Fibroblast of skin of right biceps (primary cell): Measurements from ENCODE around the gene SLAMF7.
"Not testable (repeated sequence)": the region's sequence is repeated elsewhere in the genome, so short reads cannot be mapped to it uniquely, and the experiment has no call there.

Experiments used
- DNase-seq: peaks from one replicate; pipeline ENCODE4 v3.0.0-alpha.2; 2013

Gene SLAMF7

DNA sequence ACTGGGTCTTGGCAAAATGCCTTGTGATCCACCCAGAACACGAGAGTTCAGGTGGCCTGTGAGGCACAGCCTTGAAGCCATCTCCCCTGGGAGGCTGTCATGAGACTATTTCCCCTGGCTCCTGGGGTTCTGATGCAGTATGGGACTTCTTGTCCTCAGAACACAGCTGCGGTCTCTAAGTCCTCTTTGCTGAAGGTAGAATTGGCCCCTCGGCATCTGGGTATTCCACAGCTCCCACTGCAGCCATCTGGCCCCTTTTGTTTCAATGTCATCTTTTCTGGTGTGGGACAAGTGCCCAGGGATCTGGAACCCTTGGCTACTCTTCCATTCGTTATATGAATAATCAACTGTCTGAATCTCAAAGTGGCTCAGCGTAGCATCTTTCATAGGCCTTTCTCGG, 39.9 kb downstream of the SLAMF7 start:
- DNase-seq: no peak

GRCh38 chr1:160779626-160780397, 40.8 kb downstream of the SLAMF7 start:
- DNase-seq: no peak

DNA sequence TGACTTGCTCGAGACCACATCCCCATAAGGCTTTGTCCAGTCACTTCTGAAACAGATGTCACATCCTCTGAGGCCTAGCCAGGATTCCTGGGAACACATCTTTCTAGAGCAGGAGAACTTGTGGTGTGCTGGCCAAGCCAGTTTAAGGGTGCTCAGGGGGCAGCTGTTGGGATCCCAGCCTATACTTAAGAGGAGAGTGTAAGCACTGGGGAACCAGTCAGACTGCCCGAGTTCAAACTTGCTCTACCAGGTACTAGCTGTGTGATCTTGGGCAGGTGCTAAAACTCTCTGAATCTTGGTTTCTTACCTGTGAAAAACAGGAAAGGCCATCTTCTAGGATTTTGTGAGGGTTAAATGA, 41.3 kb downstream of the SLAMF7 start:
- DNase-seq: no peak

DNA sequence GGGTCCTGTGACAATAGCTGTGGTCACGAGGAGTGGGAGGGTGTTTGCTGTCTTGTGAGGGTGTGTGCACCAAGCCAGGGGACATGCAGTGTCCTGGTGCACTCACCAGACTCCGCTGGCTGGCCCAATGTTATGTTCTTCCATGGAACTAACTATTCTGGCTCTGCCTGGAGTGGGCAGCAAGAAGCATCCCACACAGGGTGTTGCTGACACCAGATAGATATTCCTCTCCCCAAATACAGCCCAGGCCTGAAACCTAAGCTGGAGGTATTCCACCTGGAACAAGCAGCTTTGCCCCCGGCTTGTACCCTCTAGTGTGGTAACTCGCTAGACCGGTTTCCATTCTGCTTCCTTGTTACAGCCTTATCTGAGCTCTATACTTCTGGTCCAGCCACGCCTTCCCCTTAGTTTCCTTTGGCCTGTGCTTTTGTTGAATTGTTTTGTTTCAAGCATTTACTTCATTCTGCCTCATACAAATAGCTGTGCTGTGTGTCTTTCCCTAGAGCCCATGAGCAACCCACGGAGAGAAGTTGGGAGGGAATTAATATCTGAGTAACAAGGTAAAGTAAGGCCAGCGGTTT, 42.2 kb downstream of the SLAMF7 start:
- no peak for DNase-seq

- DNase-seq: no peak
These were observed 43.1 kb downstream of the SLAMF7 start for GRCh38 chr1:160781914-160782689.

DNA sequence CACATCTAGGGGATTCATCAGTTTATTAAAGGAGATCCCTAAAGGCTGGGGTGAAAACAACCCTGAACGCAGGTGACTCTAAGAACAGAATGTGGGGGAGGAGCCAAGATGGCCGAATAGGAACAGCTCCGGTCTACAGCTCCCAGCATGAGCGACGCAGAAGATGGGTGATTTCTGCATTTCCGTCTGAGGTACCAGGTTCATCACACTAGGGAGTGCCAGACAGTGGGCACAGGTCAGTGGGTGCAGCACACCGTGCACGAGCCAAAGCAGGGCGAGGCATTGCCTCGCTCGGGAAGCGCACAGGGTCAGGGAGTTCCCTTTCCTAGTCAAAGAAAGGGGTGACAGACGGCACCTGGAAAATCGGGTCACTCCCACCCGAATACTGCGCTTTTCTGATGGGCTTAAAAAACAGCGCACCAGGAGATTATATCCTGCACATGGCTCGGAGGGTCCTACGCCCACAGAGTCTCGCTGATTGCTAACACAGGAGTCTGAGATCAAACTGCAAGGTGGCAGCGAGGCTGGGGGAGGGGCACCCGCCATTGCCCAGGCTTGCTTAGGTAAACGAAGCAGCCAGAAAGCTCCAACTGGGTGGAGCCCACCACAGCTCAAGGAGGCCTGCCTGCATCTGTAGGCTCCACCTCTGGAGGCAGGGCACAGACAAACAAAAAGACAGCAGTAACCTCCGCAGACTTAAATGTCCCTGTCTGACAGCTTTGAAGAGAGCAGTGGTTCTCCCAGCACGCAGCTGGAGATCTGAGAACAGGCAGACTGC, 44.1 kb downstream of the SLAMF7 start:
- not testable (repeated sequence) for DNase-seq

DNA sequence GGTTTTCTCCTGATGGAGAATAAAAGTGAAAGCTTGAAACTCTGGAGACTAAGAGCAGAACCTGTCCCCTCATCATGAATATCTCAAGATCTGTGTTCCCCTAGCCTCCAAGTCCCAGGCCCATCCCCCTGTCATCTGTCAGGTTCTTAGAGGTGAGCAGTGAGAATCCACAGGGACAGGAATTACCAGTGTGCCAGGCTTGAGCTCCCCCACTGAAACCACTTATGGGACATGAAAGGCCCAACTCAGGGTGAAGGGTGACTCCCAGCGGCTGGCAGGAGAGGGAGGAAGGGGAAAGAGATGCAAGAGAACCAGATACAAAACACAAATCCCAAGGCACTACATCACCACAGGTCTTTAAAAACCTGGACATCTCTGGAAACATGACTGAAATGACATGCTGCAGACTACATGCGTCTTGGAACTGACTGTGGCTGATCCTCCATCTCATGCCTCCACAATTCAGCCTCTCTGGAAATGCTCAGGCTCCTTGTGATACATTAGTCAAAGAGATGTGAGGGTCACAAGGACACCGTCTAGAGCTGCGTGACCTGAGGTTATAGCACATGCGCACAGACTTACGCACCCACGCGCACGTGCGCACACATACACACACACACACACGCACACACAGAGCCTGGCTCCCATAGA, 50.1 kb downstream of the SLAMF7 start:
- DNase-seq: no peak

- DNase-seq: no peak
These were observed 50.9 kb downstream of the SLAMF7 start for GRCh38 chr1:160789702-160790611.

- no peak for DNase-seq
These were observed 55.3 kb downstream of the SLAMF7 start for GRCh38 chr1:160794376-160794775.

DNA sequence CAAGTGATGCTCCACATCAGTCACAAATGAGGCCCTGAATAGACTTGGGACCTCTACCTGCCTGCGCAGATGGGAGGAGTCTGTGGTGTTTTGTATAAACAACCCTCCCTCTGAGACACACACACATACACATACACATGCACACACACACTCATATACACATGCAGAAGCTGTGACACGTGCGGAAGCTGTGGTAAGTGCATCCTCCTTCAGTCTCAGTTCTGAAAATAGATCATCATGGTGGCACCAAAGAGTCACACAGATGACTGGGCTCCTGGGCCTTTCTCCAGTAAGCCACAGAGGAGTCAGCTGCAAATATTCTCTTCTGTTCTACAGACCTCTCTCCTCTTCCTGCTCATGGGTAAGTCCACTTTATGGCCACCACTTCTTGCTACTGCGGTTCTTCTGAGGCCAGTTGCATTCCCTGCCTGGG, 56.9 kb downstream of the SLAMF7 start, which contains the start of gene LY9:
Gene LY9 (plus strand): TSS at position 224 of the 433 bp plus-strand sequence. CDS start 14 bp downstream, at position 238.
- no peak for DNase-seq

- DNase-seq: no peak
These were observed 58.2 kb downstream of the SLAMF7 start for GRCh38 chr1:160797271-160797709.

- no peak for DNase-seq
These were observed 58.8 kb downstream of the SLAMF7 start for GRCh38 chr1:160797861-160798273.

DNA sequence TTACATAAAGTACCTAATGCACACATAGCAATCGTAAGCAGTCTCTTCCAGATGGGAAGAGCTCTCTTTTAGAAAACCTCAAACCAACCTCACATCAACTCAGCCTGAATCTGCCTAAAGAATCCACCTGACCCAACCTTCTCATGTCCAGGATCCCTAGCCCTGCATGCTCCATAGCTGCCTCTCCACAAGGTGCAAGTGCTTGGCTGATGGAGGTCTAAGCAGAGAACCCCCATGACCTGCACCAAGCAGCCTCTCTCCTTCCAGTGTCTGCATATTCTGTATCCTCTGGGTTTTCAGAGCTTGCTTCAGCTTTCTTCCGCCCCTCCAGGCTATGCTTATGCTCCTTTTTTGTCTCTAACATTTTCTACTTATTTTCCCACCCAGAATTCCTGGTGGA, 59.4 kb downstream of the SLAMF7 start:
- no peak for DNase-seq

DNA sequence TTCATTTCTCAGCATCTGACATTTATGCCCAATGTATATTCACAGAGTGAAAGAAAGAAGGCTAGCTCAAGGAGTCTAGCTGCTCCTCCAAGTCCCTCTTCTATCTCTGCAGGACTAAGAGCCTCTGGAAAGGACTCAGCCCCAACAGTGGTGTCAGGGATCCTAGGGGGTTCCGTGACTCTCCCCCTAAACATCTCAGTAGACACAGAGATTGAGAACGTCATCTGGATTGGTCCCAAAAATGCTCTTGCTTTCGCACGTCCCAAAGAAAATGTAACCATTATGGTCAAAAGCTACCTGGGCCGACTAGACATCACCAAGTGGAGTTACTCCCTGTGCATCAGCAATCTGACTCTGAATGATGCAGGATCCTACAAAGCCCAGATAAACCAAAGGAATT, 60.6 kb downstream of the SLAMF7 start:
- no peak for DNase-seq

GRCh38 chr1:160800142-160800541, 61.1 kb downstream of the SLAMF7 start:
- no peak for DNase-seq

- DNase-seq: no peak
These were observed 61.8 kb downstream of the SLAMF7 start for GRCh38 chr1:160800645-160801408.

- no peak for DNase-seq
These were observed 63.0 kb downstream of the SLAMF7 start for GRCh38 chr1:160801836-160802580.
